Measurements from ENCODE around the gene OVAAL. TPM values are rescaled to one million over a fixed set of nuclear protein-coding genes. Genes with fewer than 3 reads are reported as not detected.

OVAAL gene
- total RNA-seq (ENCODE audit: insufficient read depth, low replicate concordance), result 0.96 TPM

DNA sequence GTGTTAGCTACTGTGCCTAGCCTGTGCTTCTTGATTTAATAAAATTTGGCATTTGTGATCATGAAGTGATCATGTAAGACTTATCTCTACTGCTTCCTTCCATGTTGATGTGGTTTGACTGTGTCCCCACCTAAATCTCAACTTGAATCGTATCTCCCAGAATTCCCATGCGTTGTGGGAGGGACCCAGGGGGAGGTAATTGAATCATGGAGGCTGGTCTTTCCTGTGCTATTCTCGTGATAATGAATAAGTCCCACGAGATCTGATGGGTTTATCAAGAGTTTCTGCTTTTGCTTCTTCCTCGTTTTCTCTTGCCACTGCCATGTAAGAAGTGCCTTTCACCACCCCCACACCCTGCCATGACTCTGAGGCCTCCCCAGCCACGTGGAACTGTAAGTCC is at the start of gene OVAAL:
Gene OVAAL (plus strand): TSS at position 301 of the 400 bp plus-strand sequence.
- DNase-seq (ENCODE audit: low spot score), result no peak

DNA sequence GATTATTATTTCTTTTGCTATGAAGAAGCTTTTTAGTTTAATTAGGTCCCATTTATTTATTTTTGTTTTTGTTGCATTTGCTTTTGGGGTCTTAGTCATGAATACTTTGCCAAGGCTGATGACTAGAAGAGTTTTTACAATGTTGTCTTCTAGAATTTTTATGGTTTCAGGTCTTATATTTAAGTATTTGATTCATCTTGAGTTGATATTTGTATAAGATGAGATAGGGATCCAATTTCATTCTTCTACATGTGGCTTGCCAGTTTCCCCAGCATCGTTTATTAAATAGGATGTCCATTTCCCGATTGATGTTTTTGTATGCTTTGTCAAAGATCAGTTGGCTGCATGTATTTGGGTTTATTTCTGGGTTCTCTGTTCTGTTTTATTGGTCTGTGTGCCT is 47.9 kb upstream of the OVAAL start:
- DNase-seq (ENCODE audit: low spot score), result no peak

DNA sequence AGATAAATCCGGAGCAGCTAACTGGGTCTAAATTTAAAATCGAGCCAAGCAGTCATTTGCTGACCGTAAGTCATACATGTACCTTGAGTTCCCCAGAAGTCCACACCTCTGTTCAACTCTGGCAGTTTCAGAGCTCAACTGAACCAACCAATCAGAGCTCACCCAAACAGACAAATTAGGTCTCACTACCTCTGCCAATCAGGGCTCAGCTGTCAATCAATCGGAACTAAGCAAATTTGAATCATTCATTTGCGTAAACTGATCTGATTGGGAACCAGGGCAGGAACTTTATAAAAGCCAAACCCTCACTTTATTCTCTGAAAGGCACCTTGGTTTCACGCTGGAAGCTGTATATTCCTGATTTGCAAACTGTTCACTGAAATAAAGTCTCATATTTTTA is 45.2 kb upstream of the OVAAL start:
- DNase-seq (ENCODE audit: low spot score), result no peak

DNA sequence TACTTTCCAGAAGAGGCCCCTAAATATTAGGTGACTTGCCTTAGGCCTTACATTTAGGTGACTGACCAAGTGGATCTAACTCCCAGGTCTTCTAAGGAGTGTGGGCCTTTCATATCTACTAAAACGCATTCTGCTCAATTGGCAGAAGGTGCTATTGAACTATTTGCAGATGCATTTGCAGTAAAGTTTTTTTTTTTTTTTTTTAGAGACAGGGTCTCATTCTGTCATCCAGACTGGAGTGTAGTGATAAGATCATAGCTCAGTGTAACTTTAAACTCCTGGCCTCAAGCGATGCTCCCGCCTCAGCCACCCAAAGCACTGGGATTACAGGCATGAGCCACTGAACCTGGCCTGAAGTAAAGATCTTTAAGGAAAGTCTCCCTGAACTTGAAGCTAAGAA is 43.4 kb upstream of the OVAAL start:
- no peak for DNase-seq (ENCODE audit: low spot score)

DNA sequence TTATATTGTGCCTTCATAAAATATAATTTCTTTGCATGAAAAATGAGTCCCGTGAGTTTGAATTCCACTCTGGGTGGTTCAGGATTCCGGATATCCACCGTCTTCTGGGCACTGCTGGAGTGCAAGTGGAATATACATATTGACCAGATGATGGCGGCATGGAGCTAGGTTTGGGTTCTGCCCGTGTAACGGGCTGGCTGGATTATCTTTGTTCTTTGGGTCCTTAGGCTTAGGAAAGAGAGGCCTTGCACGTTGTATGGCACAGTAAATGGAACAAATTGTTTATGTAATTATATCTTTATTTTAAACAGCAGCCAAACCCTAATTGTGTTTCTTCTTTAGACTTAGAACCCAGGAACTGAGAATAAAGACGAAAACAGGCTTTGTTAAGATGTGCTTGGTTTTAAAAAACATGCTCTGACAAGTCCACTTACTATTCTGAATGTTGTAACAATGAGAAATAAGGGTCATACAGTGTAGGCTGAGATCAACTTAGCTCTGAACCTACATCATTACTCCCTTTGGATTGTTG is 42.8 kb upstream of the OVAAL start:
- peak; percentile 88 for DNase-seq (ENCODE audit: low spot score)

DNA sequence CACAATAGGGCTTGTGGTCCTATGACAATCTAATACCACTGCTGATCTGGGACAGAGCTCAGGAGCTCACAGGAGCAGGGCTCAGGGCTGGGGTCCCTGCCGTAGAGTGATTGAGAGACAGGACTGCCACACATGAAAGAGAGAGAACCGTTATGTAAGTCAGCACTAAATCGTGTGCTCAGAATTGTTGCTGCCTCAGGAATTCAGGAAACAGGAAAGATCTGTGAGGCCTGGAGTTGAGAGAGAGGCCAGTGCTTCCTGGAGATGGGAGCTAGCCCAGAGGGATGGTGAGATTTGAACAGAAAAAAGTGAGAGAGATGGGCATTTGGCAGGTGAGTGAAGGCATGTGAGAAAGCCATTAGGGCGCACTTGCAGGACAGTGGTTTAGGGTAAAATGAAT is 38.9 kb upstream of the OVAAL start:
- DNase-seq (ENCODE audit: low spot score), result peak; percentile 37

DNA sequence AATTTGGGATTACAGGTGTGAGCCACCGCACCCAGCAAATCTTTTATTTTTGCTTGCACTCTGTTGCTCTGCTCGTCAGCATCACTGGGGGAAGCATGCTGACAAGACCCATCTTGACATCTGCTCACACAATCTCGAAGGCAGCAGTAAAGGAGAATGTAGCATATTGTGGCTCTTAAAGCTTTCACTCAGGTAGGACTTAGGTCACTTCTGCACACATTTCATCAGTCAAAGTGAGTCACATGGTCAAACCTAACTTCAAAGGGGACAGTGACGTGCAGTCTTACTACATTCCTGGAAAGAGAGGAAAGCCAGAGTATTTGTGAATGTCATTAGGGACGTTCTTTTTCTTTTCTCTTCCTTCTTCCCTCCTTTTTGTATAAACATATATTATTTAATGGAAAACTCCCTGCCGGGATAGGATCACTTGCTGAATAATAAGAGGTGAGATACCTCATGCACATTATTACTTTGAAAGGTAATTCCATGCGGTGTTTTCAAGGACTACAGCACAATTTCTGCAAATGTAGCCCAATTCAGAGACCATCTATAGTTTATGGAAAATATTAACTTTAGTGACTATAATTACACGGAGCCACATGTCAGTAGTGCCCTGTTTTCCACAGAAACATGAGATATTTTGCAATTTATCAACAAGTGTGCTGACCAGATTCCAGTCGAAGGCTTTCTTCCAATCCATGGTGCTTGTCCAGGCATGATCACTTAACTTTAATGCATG is 37.1 kb upstream of the OVAAL start:
- peak; percentile 57 for DNase-seq (ENCODE audit: low spot score)

DNA sequence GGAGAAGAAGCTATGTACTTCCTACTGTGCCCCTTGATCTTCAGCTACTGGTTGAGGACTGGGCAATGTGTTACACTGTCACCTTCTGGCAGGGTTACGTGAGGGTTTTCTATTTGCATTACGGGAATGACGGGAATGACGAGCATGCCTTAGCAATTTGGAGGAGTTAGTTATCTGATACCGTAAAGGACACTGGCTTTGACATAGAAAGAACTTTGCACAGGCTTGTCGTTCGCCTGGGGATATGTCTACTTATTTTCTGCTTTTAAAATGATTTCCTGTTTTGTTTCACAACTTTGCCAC is 36.6 kb upstream of the OVAAL start:
- peak; percentile 75 for DNase-seq (ENCODE audit: low spot score)

DNA sequence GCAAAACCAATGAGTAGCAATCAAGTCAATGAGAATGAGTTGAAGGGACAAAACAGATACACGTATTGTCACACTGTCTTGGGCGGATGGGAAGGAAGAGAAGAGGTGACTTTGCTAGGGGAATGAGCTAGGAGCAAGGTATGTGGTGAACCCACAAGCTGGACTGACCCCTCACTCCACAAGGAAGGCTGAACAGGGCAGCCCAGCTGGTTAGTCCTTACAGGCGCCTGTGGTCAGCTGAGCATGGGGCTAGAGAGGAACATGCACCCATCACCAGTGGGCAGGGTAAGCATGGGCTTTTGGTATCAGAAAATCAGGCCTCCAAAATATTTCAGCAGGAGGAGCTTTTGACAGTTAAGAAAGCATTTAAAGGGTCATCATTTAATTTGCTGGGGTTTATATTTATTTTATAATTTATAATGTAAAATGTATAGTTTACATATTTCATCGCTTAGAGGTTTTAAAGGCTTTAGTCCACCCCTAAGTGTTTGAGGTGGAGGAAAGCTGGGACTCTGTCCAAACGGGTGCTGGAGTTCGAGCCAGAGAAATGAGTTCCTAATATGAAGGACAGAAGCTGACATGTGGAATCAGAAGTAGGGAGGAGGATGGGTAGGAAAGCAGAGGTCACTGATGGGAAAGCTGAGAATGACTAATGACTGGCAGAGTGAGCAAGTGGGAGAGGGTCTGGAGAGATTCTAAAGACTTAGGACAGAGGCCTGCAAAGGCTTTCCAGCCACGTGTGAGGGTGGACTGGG is 34.4 kb upstream of the OVAAL start:
- no peak for DNase-seq (ENCODE audit: low spot score)

DNA sequence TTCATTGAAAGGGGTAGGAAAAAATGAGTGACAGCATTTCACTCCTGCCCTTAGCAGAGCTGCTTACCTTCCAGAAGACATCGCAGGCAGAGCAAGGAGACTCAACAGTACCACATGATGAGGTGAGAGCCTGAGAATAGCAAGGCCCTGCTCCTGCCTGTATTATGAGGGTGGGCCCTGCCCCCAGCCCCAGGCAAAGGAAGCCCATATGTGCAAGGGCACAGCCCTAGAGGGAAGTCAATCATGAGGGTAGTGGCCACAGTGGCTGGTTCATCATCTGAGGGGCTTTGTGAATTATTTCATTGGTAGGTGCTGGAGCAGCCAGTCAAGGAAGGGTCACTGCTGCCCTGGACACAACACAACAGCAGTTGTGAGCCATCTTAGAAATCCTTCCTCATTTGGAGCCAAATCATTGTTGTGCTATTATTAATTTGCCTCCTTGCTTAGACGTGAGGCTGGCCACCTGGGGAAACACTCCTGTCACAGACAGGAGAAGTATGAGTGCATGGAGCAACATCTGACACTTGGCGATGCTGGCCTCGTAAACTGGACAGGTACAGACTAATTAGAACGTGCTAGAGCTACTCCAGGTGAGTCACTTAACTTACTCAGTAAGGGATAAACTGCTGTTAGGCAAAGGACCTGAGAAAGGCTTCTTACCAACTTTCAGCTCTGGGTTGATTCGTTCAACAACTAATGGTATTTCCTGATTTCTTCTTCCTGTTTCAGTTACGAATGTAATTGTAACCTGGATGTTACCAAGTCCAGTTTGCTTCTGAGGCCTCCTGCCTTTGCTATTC is 33.6 kb upstream of the OVAAL start:
- no peak for DNase-seq (ENCODE audit: low spot score)

DNA sequence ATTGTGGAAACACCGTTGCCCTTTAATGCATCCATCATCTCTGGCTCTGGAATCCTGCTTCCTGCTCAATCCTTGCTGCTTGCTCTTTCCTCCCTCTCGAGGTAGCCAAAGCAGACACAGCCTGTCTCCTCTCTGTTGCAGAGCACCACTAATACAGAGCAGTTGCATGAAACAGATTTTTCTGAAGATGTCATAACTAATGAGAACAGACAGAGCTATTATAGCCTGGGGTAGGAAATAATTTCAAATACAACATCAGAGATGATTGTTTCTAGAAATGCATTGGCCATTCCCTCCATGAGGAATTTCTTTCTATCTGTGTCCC is 33.1 kb upstream of the OVAAL start:
- DNase-seq (ENCODE audit: low spot score), result peak; percentile 26

DNA sequence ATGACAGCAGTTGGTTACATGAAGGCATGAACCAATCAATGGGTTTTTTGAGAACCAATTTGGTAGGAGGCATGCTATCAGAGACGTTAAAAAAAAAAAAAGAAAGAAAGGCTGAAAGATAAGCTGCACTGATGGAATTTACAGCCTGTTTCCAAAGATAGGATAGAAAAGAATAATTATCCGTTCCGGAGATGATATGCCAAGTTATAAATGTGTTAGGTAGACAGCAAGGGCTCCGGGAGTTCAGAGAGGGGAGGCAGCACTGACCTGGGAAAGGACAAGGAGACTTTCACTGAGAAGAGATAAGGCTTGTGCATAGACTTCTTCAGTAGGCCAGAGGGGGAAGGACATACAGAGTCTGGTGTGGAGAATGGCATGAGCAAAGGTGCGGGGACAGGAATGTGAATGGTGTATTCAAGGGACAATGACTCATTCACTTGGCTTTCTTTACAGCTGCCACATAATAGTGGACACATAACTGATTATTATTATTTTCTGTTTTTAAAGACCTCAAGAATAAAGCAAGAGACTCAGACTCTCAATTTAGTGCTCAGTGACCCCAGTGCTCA is 31.6 kb upstream of the OVAAL start:
- no peak for DNase-seq (ENCODE audit: low spot score)

DNA sequence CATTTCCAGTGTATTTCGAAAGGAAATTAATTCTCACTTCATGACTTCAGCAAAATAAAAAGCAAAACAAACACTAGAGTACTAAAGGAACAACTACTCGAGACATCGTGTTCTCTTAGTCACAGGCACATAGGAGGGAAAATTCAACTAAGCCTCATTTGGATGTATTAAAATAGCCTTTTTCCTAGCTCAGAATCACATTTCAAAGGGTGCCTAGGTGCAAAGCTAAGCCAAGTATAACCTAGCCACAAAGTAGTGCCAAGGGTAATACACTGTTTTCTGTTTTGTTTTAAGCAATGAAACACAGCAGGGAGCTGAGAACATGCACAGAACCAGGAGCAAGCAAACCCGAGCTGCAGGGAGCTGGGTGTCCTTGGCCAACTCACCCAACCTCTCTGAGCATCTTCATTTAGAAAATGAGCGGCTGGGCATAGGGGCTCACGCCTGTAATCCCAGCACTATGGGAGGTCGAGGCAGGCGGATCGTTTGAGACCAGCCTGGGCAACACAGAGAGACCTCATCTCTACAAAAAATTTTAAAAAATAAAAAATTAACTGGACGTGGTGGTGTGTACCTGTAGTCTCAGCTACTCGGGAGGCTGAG is 29.8 kb upstream of the OVAAL start:
- no peak for DNase-seq (ENCODE audit: low spot score)

DNA sequence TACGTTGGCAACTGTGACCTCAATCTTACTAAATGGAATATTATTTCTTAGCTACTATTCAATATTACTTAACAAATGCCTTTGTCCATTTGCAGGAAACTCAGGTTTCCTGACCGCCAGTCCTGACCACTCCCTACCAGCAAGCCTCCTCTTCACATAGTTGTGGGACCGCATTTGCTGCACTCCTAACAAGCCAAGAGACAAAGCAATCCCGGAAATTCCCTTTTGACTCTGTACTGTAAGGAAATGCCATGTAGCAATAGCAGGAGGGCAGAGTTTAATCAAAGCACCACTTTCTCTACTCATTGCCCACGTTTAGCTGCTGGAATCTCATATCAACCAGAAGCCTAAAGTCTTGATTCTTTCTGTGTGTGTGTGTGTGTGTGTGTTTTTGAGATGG is 28.3 kb upstream of the OVAAL start:
- DNase-seq (ENCODE audit: low spot score), result no peak

DNA sequence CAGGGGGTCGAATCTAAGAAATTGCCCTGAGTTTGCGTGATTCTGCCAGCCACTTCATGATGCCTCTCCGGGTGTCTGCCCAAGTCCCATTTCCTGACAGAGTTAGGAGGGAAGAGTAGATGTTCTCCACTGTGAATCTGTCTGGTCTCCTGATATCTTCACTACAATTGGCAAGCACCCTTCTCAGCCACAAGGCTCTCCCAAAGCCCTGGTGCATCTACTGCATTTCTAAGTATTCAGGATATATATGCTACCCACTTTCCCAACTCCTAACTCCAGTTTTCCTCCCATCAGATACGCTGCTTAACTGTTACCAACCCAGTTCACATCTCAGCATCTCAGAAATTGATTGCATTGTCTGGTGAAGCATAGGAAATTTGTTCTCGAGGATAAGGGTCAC is 25.9 kb upstream of the OVAAL start:
- no peak for DNase-seq (ENCODE audit: low spot score)

DNA sequence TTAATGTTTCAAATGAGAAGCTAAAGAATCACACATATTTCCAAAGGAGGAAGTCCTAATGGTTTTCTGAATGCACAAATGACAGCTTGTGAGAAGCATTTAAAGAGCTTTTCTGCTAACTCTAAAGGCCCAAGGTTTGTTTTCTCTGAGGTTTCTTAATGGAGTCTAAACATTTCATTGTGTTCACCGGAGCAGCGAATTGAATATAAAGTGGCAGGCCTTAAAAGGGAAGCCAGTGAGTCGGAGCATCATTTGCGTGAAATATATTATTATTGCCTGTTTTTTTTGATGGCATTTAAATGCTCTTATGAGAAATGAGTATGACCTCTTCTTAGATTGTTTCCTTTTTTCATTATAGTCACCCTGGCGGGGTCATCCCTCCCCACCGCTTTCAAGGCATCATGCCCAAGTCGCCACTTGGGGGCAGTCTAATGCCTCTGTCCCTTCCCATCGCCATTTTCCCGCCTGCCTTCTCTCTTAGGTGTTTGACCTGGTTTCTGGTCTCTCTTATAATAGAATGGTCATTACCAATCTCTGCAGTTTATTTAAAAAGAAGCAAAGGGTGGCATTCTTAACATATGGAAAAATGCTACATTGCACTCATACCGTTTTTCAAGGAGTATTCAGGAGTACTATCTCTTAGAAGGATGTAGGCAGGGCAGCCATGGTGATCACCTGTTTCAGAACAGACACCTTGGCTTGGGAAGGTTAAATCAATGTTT is 25.3 kb upstream of the OVAAL start:
- DNase-seq (ENCODE audit: low spot score), result peak; percentile 67

DNA sequence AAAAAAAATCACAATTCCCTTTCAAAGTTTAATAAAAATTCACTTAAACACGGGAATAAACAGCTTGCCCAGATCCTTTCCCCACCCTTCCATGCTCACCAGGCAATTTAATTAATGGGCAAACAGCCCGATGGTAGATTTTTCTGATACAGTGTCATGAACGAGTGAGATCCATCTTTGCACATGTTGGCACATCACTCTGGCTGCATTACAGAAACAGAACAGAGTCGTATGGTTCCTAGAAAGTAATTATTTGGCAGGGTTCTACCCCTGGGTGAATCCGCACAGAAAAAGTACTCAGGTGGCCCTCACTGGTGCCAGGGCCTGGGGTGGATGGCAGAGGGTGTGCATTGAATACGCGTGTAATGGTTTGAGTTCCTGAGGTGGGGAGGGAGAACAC is 24.6 kb upstream of the OVAAL start:
- DNase-seq (ENCODE audit: low spot score), result no peak

DNA sequence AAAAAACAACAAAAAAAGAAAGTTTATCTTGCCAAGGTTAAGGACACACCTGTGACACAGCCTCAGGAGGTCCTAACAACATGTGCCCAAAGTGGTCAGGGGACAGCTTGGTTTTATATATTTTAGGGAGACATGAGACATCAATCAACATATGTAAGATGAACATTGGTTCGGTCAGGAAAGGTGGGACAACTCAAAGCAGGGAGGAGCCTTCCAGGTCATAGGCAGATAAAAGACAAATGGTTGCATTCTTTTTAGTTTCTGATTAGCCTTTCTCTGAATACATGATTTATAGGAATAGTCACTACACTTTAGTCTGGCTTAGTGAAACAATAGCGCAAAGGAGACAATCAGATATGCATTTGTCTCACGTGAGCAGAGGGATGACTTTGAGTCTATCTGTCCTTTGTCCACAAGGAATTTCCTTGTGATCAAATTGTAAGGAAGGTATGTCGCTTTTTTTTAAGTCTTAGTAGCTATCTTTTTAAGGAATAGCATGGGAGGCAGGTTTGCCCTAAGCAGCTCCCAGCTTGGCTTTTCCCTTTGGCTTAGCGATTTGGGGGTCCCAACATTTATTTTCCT is 23.3 kb upstream of the OVAAL start:
- DNase-seq (ENCODE audit: low spot score), result no peak

DNA sequence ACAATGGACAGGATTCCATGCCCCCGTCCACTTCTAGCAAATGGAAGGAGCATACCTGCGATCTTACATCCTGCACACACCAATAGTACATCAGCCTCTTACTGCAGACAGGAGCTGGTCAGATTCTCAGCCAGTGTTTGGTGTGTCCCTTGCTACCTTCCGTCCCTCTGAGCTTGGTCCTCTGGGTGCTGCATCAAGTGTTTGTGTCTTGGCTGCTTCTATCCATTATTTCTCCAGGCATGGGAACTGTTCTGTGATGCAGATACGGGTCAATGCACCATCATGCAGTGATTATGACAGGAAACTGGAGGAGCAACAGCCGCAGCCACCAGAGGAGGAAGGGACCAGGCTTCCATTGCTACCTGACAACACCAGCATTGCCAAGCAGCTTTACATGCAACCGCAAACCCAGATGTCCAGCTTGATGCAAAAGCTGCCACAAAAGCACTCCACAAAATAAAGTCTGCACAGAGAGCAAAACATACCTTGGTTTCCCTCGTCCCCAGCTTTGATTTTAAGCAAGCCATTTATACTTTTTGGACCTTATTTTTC is 21.9 kb upstream of the OVAAL start:
- no peak for DNase-seq (ENCODE audit: low spot score)

DNA sequence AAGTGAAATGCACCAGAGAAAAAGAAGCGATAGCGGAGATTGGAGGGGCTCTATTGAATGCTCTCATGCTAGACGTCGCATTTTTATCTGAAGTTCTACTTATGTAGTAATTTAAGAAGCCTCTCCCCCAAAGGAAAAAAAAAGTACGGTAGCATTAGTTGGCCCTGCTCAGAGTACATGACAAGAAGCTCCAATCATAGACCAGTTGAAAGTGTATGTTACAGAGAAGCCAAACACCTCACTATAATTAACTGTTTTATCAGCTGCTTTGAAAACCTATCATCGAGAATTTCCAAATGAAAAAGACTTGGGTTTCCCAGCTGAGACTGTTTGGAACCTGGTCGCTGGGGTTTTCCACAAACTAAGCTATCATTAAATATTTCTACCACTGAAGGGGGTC is 19.6 kb upstream of the OVAAL start:
- no peak for DNase-seq (ENCODE audit: low spot score)
